22Rv1 (cell line): ENCODE measurements around the gene NT5DC2.

Experiments
- H3K27ac ChIP-seq: fragments of 450-650 bp; 2 replicates; pipeline ENCODE4 v1.5.1; 2017
- ZFX ChIP-seq: fragments of 450-650 bp; IDR thresholded peaks from 2 replicates; pipeline ENCODE4 v1.6.1; 2017; ENCODE audit warnings: antibody characterized with exemption, borderline replicate concordance
- TF ChIP-seq, protein P1 (sequence below): fragments of 450-650 bp; IDR thresholded peaks from 2 replicates; pipeline ENCODE4 v1.5.1; 2017; ENCODE audit warnings: mild to moderate bottlenecking

Gene NT5DC2

GRCh38 chr3:52561028-52561747, 27.5 kb upstream of the NT5DC2 start:
- no peak for TF ChIP-seq ZFX
- TF ChIP-seq, protein P1, sequence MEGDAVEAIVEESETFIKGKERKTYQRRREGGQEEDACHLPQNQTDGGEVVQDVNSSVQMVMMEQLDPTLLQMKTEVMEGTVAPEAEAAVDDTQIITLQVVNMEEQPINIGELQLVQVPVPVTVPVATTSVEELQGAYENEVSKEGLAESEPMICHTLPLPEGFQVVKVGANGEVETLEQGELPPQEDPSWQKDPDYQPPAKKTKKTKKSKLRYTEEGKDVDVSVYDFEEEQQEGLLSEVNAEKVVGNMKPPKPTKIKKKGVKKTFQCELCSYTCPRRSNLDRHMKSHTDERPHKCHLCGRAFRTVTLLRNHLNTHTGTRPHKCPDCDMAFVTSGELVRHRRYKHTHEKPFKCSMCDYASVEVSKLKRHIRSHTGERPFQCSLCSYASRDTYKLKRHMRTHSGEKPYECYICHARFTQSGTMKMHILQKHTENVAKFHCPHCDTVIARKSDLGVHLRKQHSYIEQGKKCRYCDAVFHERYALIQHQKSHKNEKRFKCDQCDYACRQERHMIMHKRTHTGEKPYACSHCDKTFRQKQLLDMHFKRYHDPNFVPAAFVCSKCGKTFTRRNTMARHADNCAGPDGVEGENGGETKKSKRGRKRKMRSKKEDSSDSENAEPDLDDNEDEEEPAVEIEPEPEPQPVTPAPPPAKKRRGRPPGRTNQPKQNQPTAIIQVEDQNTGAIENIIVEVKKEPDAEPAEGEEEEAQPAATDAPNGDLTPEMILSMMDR: no peak
- H3K27ac ChIP-seq: no peak overlapping the region

DNA sequence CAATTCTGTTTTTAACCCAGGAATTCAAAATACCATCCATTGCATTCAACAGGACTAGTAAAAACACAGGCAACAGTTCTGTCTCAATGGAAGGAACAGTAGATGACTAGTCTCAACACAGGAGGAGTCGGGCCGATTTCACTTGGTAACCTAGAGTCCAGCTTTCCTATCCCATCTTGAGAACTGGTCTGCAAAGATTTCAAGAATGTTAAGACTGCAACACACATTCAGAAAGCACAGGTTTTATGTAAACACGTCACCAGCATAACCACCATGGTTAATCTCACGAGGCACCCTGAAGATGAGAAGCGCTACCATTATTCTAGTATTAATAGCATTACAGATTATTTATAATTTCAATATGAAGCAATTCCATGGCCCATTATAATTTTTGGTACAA, 24.8 kb upstream of the NT5DC2 start:
- H3K27ac ChIP-seq: no peak overlapping the region
- TF ChIP-seq, protein P1: no peak
- TF ChIP-seq ZFX: no peak

DNA sequence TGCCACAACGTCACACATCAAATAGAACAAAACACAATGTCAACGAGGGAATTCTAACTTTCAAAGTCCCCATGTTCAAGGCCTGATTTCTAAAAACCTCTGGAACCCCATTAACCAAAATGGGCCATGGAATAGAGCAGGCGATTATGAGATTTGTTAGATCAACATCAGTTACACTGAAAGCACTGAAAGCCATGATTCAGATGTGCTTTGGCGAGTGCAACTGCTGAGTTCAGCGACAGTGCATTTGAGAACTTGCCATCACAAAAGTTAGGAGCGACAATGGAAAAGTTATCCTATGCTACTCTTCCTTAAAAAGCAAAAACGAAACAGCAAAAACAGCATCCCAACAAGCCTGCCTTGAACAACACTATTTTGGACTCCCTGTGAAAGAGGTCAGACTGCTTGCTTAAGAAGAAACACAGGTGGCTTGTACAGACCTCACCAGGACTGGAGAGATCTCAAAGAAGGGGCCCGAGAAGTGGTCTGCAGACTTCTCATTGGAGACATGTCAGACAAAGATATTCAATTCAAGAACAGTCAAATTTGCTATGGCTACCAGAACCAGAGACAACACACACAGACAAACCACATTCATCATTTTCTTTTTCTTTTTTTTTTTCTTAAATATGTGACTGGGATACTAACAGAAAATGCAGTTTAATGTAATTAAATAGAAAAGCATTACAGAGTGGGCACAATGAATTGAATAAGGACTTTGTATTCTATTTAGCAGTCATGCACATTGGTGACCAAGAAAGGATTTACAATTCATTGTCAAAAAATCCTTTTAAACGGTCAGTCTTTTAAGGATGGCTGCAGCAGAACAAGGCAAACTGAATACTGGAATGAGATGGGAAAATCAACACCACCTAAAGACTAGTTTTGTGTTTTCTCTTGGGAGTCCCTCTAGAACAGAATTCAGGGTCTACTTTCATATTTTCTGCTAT, 23.6 kb upstream of the NT5DC2 start:
- H3K27ac ChIP-seq: no peak overlapping the region

GRCh38 chr3:52555056-52555455, 21.4 kb upstream of the NT5DC2 start:
- TF ChIP-seq, protein P1: no peak
- no peak for TF ChIP-seq ZFX
- H3K27ac ChIP-seq: no peak overlapping the region

More for the DNA sequence above, 23.6 kb upstream of the NT5DC2 start:
- TF ChIP-seq ZFX: no peak
- TF ChIP-seq, protein P1: no peak

DNA sequence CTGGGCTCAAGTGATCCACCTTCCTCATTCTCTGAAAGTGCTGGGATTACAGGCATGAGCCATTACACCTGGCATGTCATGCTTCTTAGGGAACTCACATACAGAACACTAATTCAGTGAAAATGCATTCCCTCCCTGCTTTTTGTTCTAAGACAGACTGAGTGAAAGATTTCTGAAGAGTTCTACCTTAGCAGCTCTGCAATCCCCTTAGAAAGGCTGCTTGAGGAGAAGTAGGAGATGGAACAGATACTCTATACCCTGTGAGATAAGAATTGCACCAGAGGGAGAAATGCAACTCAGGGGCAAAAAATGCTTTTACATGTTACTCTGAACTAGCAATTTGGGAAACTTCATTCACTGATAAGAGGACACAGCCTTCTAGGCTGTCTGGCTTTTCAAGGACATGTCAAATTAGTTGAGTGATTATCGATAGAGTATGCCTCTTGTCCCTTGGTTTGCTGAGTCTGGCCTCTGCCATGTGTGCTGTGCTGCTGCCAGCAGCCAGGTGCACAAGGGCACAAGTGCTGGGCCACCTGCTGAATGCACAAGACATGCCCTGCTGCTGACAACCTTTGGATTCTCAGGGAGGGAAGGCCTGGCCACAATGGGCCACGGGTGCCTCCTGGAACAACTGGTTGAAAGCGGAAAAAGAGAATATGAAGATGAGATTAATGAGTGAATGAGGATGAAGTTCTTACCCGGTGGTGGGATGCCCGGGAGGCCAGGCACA, 20.5 kb upstream of the NT5DC2 start:
- TF ChIP-seq, protein P1: no peak
- no peak for TF ChIP-seq ZFX
- H3K27ac ChIP-seq: no peak overlapping the region

DNA sequence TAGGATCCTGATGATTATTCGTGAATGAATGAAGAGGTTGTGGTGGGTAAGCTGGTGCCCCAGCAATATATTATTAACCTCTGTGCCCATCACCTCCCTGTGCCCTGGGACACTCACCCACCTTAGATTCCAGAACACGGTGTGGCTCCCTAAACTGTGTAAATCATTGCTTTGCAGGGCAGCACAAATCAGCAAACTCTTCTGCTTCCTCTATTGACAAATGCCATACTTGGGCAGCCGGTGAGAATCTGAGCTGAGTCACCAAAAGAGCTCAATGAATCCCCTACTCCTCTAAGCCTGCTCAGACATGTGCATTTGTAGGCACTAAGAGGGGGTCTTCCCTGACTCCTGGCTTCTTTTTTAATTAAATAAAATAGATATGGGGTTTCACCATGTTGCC, 18.4 kb upstream of the NT5DC2 start:
- H3K27ac ChIP-seq: no peak overlapping the region
- TF ChIP-seq ZFX: no peak
- TF ChIP-seq, protein P1: no peak
